Activated CD4-positive, alpha-beta T cell treated with anti-CD3 and anti-CD28 coated beads for 36 hours (primary cell): ENCODE measurements around the gene IMMT. TPM values are rescaled to one million over a fixed set of nuclear protein-coding genes. Genes with fewer than 3 reads are reported as not detected.

Source experiments
- ATAC-seq: fragments of 200-7000 bp; cut with Tn5 transposase; one replicate; pipeline ENCODE4 v1.10.0; 2021; ENCODE audit warnings: mild to moderate bottlenecking, moderate library complexity
- CTCF ChIA-PET: fragments of 350-600 bp; sonication (Branson Sonifier 250); formaldehyde crosslinking; loops from one replicate; lab custom pipeline; 2021; ENCODE audit warnings: antibody characterized with exemption; lab: Charles Lee
- POLR2A ChIA-PET: fragments of 350-600 bp; sonication (Branson Sonifier 250); formaldehyde crosslinking; loops from one replicate; lab custom pipeline; 2021; ENCODE audit warnings: antibody characterized with exemption, inconsistent platforms; lab: Charles Lee
- DNase-seq: peaks from one replicate; pipeline ENCODE4 v3.0.0-alpha.2; 2020
- H3K27ac Mint-ChIP-seq: one replicate; pipeline ENCODE4 v1.8.0; 2021; ENCODE audit warnings: mixed read lengths
- H3K27me3 Mint-ChIP-seq: one replicate; pipeline ENCODE4 v1.8.0; 2021; ENCODE audit warnings: mixed read lengths
- H3K36me3 Mint-ChIP-seq: one replicate; pipeline ENCODE4 v1.8.0; 2021; ENCODE audit warnings: low read depth, mixed read lengths
- H3K4me1 Mint-ChIP-seq: one replicate; pipeline ENCODE4 v1.8.0; 2021; ENCODE audit warnings: mixed read lengths
- H3K4me3 Mint-ChIP-seq: one replicate; pipeline ENCODE4 v1.8.0; 2021; ENCODE audit warnings: mild to moderate bottlenecking, moderate library complexity, mixed read lengths
- H3K9me3 Mint-ChIP-seq: one replicate; pipeline ENCODE4 v1.8.0; 2021; ENCODE audit warnings: low read depth, mixed read lengths
- intact Hi-C, 2 experiments: fragments of 100-400 bp; cut with DNase I in 1 of 2; cut with micrococcal nuclease in 1 of 2; formaldehyde crosslinking; loops; one replicate each; pipeline versions ENCODE4 v1.14.2 to v1.15.1; 2022 to 2024; cut with DNase I, micrococcal nuclease
- total RNA-seq, 2 experiments: library from RNA; stranded (reverse); gene quantifications; one replicate each; pipeline ENCODE4 v1.2.3, GENCODE V29; 2021

Gene IMMT
- total RNA-seq, 2 experiments from 2014 or later, result 172 to 182 TPM

DNA sequence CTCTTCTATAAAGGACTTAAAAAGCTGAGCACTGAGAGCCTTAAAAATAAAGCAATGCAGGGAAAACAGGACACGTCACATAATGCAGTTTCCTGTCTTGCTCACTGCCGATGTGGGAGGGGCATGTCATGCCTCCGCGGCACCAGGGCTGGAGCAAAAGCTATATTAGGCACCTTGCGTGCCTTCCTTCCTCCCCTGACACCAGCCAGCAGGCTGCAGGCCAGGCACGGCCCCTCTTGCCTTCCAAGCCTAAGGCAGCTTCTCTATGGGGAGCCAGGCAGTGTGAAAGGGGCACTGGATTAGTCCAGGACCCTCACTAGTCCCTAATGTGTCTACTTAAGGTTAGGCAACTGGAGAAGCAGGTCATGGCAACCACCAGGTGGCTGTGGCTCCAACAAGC, 30.3 kb upstream of the IMMT start:
- DNase-seq, result peak; percentile 79
- Mint-ChIP-seq H3K4me3 (no peak overlapping the region), H3K27me3 (no peaks in the 10 kb centered on the region), H3K9me3 (no peaks in the 10 kb centered on the region), H3K36me3 (no peaks in the 10 kb centered on the region), H3K4me1 (peaks cover 14% of the 10 kb centered on the region), H3K27ac (peak overlapping the region; percentile 87)
- ChIA-PET POLR2A (interaction anchor here (0.5 to 0.6 kb wide), 2 partner anchors 22 to 215 kb away, joined by 5 read pairs; no protein-coding TSS in a partner anchor), CTCF (interaction anchor here (0.6 to 1.8 kb wide), 3 partner anchors 10 to 72 kb away, joined by 3 to 4 read pairs (median 4); no protein-coding TSS in a partner anchor)
- intact Hi-C loops, result loop anchor here in 1 of 2 experiments (1.0 kb wide), 1 partner anchor 143 kb away; no protein-coding TSS in a partner anchor
- peak; percentile 89 for ATAC-seq

DNA sequence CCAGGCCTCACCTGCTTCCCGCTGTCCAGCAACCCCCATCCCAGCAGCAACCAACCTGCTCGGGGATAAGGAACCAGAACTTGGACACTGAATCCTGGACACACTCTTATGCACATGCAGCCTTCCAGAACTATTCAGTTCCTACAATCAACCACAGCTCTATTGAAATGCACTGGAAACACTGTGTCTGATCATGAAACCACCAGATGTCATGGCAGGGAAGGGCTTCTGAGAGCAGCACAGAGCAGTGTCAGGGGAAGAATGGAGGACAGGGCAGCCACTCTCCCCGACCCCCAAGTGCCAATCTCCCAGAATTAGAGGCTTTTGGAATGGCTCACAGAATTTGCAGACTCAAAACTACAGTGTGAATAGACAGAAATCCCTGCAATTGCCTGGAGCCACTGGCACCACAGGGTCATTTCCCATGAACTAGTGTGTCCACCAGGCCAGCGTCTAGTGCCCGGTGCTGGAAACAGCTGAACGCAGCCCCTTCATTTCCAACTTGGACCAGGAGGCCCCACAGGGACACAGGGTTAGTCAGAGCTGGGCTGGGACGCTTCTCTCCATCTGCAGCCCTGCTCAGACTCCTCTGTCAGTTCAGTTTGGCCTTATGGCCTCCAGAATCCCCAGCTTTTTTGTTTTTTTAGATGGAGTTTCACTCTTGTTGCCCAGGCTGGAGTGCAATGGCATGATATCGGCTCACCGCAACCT, 29.5 kb upstream of the IMMT start:
- no peaks in the 10 kb centered on the region for H3K36me3 Mint-ChIP-seq
- intact Hi-C loops, result loop anchor here in 1 of 2 experiments (1.0 kb wide), 1 partner anchor 144 kb away; no protein-coding TSS in a partner anchor
- no peak overlapping the region for H3K4me3 Mint-ChIP-seq
- H3K27me3 Mint-ChIP-seq, result no peaks in the 10 kb centered on the region
- ChIA-PET CTCF (interaction anchor here (0.6 to 1.8 kb wide), 3 partner anchors 9 to 72 kb away, joined by 3 to 4 read pairs (median 4); no protein-coding TSS in a partner anchor), POLR2A (no interaction called here)
- peaks cover 14% of the 10 kb centered on the region for H3K4me1 Mint-ChIP-seq
- no peaks in the 10 kb centered on the region for H3K9me3 Mint-ChIP-seq
- H3K27ac Mint-ChIP-seq, result peak overlapping the region; percentile 87
- ATAC-seq (no peak), DNase-seq (no peak)

DNA sequence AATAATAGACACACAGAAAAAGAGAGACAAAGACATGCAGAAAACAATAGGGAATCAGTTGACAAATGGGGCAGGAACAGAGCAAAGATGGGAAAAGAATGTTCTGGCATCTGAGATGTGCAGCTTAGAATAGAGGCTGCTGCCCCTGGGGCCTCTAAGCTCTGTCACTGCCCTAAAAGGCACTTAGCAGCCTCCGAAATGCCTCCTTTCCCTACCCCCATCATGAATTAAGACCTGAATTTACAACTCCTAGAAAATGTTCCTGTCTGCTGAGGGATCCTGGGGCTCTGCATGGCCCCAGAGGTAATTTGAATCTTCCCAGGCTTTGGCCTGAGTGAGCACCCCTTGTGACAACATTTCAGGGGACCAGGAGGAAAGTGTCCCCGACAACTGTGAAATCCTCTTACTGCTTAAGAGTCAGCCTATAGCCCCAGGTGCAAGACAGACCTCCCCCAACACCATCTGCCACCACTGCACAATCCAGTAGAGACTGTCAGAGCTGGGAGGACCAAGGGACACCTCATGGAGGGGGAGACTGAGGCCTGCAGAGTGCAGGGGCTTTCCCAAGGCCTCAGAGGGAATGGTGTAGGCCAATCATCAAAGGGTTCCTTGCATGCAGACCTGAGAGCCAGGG, 28.8 kb upstream of the IMMT start:
- POLR2A ChIA-PET, result no interaction called here
- DNase-seq (no peak), ATAC-seq (no peak)
- H3K27me3 Mint-ChIP-seq, result no peaks in the 10 kb centered on the region
- H3K9me3 Mint-ChIP-seq, result no peaks in the 10 kb centered on the region
- H3K36me3 Mint-ChIP-seq, result no peaks in the 10 kb centered on the region
- intact Hi-C loops, result no loop called here
- no peak overlapping the region for H3K4me3 Mint-ChIP-seq
- peaks cover 14% of the 10 kb centered on the region for H3K4me1 Mint-ChIP-seq
- H3K27ac Mint-ChIP-seq, result no peak overlapping the region
- CTCF ChIA-PET, result no interaction called here

DNA sequence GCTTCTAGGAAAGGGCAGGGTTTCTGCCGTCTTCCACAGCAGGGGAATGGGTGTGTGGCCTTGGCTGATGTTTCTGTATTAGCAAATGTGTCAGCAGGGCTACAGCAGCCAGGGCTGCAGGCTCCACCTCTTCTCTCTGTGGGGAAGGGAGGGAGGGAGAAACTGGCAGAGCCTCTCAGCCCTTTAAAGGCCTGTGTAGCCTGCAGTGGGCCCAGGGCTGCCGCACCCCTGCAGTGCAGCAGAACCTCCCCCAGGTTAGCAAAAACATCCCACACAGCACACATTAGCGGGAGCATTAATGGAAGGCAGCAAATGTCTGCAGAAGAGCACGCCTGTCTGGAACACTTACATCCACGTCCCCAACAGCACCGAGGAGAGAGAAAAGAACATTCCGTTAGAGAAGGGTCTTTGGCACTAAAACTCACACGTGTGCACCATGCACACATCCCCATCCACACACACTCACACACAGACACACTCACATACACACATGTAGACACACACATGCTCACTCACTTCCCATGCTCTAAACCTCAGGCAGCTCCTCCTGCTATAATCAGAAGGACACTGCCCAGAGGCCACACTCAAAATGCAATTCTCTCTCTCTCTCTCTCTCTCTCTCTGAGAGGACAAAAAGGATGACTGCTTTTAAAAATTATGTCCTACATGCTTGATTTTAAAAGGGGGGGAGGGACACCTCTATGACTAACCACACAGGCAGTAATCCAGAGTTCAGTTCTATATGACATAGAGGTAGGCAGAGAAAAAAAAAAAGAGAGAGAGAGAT, 28.1 kb upstream of the IMMT start:
- DNase-seq, result no peak
- Mint-ChIP-seq H3K9me3 (no peaks in the 10 kb centered on the region), H3K4me3 (no peak overlapping the region), H3K27me3 (no peaks in the 10 kb centered on the region), H3K4me1 (peaks cover 14% of the 10 kb centered on the region), H3K27ac (no peak overlapping the region), H3K36me3 (no peaks in the 10 kb centered on the region)
- intact Hi-C loops, result no loop called here
- POLR2A ChIA-PET, result no interaction called here
- CTCF ChIA-PET, result interaction anchor here (1.0 to 3.0 kb wide), 3 partner anchors 7 to 144 kb away, joined by 3 to 24 read pairs (median 5); no protein-coding TSS in a partner anchor
- ATAC-seq, result no peak

DNA sequence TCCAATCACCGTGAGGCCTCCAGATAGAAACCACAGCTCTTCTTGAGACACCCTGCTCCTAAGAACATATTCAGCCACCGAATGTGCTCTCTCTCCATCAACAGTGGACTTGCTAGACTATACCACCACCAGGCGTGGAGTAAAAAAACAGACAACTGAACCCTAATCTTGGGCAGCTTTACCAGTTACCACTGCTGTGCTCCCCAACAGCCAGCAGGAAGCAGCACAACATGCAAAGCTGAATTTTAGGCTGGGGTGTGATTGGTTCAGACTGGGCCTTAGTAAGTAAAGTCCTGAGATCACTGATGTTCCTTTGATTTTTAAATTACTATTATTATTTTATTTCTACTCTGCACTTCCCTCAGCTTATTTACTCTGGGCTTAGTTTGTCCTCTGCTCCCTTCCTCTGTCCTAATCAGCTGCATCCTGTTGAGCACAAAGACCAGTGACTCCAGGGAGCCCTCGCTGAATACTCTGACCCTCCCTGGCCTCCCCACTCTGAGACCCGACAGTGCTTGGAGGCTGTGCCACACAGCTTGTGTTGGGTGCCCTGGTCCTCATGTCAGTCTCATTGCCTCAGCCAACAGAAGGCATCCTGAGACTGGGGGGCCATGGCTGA, 25.9 kb upstream of the IMMT start:
- intact Hi-C loops, result loop anchor here (1.0 kb wide), 3 partner anchors 76 to 147 kb away; partner anchors contain the start of gene REEP1 (in 1 of the 2)
- ChIA-PET CTCF (interaction anchor here (0.6 to 3.1 kb wide), 39 partner anchors 8 to 374 kb away, joined by 3 to 24 read pairs (median 3); partner anchors contain the start of genes KDM3A and REEP1), POLR2A (no interaction called here)
- no peaks in the 10 kb centered on the region for H3K36me3 Mint-ChIP-seq
- peak; percentile 78 for ATAC-seq
- no peaks in the 10 kb centered on the region for H3K27me3 Mint-ChIP-seq
- H3K27ac Mint-ChIP-seq, result no peak overlapping the region
- no peak overlapping the region for H3K4me3 Mint-ChIP-seq
- H3K4me1 Mint-ChIP-seq, result peaks cover 23% of the 10 kb centered on the region
- DNase-seq, result peak; percentile 80
- no peaks in the 10 kb centered on the region for H3K9me3 Mint-ChIP-seq

DNA sequence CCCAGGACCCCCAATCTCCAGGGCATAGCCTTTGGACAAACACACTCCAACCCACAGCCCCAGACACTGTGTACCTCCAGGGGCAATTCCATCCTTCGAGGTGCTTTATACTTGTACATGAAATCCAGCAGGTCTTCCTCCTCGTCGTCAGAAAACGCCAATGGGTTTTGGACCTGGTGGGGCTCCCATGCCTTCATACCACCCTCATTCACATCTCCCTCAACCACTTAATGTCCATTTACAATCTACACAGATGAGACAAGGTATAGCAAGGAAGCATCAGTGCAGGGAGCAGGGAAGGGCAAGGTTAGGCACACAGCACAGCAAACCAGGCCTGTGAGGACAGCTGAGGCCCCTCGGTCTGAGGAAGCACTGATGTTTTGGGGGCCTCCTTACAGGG, 24.6 kb upstream of the IMMT start:
- H3K4me1 Mint-ChIP-seq, result peaks cover 14% of the 10 kb centered on the region
- intact Hi-C loops, result no loop called here
- DNase-seq, result no peak
- no peaks in the 10 kb centered on the region for H3K36me3 Mint-ChIP-seq
- no peak for ATAC-seq
- no peak overlapping the region for H3K4me3 Mint-ChIP-seq
- H3K27me3 Mint-ChIP-seq, result no peaks in the 10 kb centered on the region
- H3K9me3 Mint-ChIP-seq, result no peaks in the 10 kb centered on the region
- no peak overlapping the region for H3K27ac Mint-ChIP-seq
- POLR2A ChIA-PET, result no interaction called here
- CTCF ChIA-PET, result interaction anchor here (0.8 to 3.1 kb wide), 7 partner anchors 9 to 364 kb away, joined by 3 to 24 read pairs (median 7); no protein-coding TSS in a partner anchor

DNA sequence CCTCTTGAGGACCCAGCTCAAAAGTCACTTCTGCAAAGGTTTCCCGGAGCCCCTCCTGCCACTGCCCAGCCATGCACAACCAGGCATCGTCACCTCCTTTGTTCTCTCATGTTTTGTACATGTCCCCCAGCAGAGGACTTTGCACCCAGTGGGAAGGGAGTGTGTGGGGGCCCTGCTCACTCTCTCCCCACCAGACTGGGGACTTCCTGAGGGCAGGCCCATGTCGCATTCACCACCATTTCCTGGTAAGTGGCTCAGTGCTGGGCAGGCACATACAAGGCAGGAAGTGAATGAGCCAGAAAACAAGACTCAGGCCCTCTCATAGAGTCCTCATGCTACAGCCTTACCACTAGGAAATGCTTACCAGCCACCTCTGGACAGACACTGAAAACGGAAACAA, 22.9 kb upstream of the IMMT start:
- ATAC-seq (peak; percentile 30), DNase-seq (no peak)
- POLR2A ChIA-PET, result no interaction called here
- Mint-ChIP-seq H3K27me3 (no peaks in the 10 kb centered on the region), H3K4me3 (no peak overlapping the region), H3K4me1 (peaks cover 10% of the 10 kb centered on the region), H3K36me3 (peaks cover 6% of the 10 kb centered on the region), H3K27ac (no peak overlapping the region), H3K9me3 (no peaks in the 10 kb centered on the region)
- CTCF ChIA-PET, result no interaction called here
- intact Hi-C loops, result no loop called here

DNA sequence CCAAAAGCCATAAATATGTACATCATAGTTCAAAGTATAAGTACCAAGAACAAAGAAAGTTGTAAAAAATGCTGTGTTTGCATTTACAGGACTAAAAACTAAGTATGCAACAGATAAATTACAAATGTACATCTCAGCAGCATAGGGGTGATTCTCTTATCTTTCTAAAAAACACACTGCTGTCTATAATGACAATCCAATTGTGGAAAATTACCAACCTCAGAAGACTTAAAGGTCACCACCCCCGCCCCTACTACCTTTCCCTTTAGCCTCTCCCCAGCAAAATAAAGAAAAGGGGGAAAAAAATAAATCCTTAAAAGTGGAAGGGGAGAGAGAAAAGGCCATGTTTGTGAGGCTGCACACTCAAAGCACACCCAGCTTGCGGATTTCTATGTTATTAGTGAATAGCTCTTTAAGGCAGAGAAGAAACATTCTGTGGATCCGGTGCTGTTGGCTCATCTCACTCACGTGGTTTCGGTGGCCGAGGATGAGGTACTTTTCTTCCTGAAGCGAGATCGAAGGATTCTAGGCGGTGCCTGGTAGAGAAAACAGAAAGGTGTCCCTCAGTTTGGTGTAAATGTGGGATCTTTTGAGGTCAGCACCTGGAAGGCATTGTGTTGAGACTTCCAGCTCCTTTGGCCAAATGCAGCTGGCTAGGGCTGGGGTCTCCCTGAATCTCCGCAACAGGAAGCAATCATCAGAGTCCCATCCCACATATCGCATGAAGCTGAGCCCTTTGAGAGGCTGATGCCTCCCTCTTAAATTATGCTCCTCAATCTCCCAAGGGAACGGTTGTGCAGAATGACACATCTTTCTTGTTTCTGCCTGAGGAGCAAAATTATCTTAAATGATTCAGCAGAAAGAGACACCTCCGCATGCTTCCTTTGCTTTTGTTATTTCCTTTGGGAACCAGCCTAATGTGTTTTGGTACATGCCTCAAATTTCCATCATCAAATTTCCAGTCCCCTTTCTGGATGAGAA, 21.6 kb upstream of the IMMT start:
- intact Hi-C loops, result no loop called here
- H3K27ac Mint-ChIP-seq, result no peak overlapping the region
- H3K36me3 Mint-ChIP-seq, result peaks cover 13% of the 10 kb centered on the region
- ChIA-PET POLR2A (no interaction called here), CTCF (interaction anchor here (0.6 to 1.1 kb wide), 6 partner anchors 9 to 386 kb away, joined by 3 to 4 read pairs (median 3); no protein-coding TSS in a partner anchor)
- no peak for ATAC-seq
- H3K27me3 Mint-ChIP-seq, result no peaks in the 10 kb centered on the region
- peak; percentile 37 for DNase-seq
- H3K4me1 Mint-ChIP-seq, result peaks cover 10% of the 10 kb centered on the region
- no peak overlapping the region for H3K4me3 Mint-ChIP-seq
- no peaks in the 10 kb centered on the region for H3K9me3 Mint-ChIP-seq

DNA sequence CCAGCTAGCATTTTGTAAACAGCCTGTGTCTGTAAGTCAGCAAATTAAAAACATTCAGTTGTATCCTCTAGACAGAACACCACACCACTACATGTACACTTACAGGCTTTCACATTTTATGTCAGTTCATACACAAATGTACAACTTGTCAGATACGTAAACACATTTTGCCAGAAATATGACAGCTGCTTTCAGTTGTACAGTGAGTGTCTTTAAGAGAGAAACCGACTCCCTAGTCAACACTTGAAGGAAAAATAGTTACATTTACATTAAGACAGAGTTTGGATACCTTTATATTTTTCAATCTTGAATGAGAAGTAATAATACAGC, 19.2 kb upstream of the IMMT start:
- no peak for ATAC-seq

More for the DNA sequence above, 19.2 kb upstream of the IMMT start:
- intact Hi-C loops, result no loop called here
- Mint-ChIP-seq H3K27ac (no peak overlapping the region), H3K4me1 (peaks cover 8% of the 10 kb centered on the region), H3K4me3 (no peak overlapping the region), H3K27me3 (no peaks in the 10 kb centered on the region), H3K36me3 (peaks cover 31% of the 10 kb centered on the region), H3K9me3 (no peaks in the 10 kb centered on the region)
- no peak for DNase-seq
- CTCF ChIA-PET, result interaction anchor here (0.9 kb wide), 1 partner anchor 11 kb away, joined by 4 read pairs; no protein-coding TSS in a partner anchor
- POLR2A ChIA-PET, result no interaction called here
